HUES64 (cell line): ENCODE measurements around the gene ATPAF1.

Source experiments
- H3K27ac ChIP-seq: 2 replicates; pipeline ENCODE4 v1.7.0; 2013; ENCODE audit warnings: low read depth, low read length, inconsistent platforms
- H3K27me3 ChIP-seq: 2 replicates; pipeline ENCODE4 v1.6.1; 2013; ENCODE audit warnings: mild to moderate bottlenecking, low read length; ENCODE audit not compliant: insufficient read depth
- H3K36me3 ChIP-seq: 2 replicates; pipeline ENCODE4 v1.6.1; 2013; ENCODE audit warnings: mild to moderate bottlenecking, low read length; ENCODE audit not compliant: insufficient read depth
- H3K4me1 ChIP-seq: 2 replicates; pipeline ENCODE4 v1.6.1; 2013; ENCODE audit warnings: mild to moderate bottlenecking, low read length, moderate library complexity; ENCODE audit not compliant: insufficient read depth
- H3K4me3 ChIP-seq: 2 replicates; pipeline ENCODE4 v1.5.1; 2013; ENCODE audit warnings: mild to moderate bottlenecking, low read length, moderate library complexity
- H3K9ac ChIP-seq: 2 replicates; pipeline ENCODE4 v1.6.1; 2013; ENCODE audit warnings: mild to moderate bottlenecking, low read depth, low read length
- H3K9me3 ChIP-seq: 2 replicates; pipeline ENCODE4 v1.6.1; 2013; ENCODE audit warnings: low read depth, low read length; ENCODE audit not compliant: insufficient read depth
- WGBS: fragments of 150-250, 120-280 bp; methylation state at CpG from one replicate; pipeline ENCODE4 v1.1.7; 2013; ENCODE audit warnings: missing lambda C conversion rate; 5-methylcytosine and 5-hydroxymethylcytosine counted together

ATPAF1 gene

DNA sequence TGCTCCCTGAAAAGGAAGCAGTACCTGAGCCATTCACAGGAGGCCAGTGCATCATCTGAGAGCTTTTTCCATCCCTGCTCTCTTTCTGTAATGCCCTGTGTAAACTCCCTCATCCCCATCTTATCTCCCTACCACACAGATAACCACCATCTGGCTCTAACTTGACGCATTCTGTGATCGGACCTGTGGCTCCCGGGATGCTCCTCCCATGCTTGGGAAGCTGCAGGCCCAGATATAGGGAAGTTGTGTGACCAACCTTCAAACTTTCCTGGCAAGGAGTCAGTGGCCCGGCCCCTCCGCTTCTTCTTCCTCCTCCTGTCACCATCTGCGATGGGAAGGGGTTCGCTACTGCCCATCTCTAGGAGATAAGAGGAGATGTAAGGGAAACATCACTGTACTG is 85.2 kb downstream of the ATPAF1 start:
- Histone ChIP-seq H3K27me3 (no peaks in the 10 kb centered on the region), H3K4me1 (peaks cover 6% of the 10 kb centered on the region; the same call in 1 of the 2 replicates), H3K27ac (no peak overlapping the region), H3K4me3 (no peak overlapping the region), H3K36me3 (peaks cover 7% of the 10 kb centered on the region; the same call in 1 of the 2 replicates), H3K9ac (no peak overlapping the region), H3K9me3 (no peaks in the 10 kb centered on the region)
- 94% methylated on average over 7 of the region's 7 CpGs for WGBS
